HG03175 (cell line): Measurements from ENCODE around the gene DMRT1.

Experiments
- ATAC-seq: cut with Tn5 transposase; IDR thresholded peaks from one replicate; pipeline ENCODE4 v1.9.1; 2021; ENCODE audit warnings: mild to moderate bottlenecking, moderate library complexity; ENCODE audit not compliant: unreplicated experiment

DMRT1 gene

GRCh38 chr9:920927-921326, 79.4 kb downstream of the DMRT1 start:
- ATAC-seq = no peak

- no peak for ATAC-seq
Observed at GRCh38 chr9:922171-922570, 80.7 kb downstream of the DMRT1 start.

- ATAC-seq = no peak
Observed at GRCh38 chr9:922731-923130, 81.2 kb downstream of the DMRT1 start.

GRCh38 chr9:926976-927375, 85.5 kb downstream of the DMRT1 start:
- no peak for ATAC-seq

- ATAC-seq = peak; percentile 74
Observed at GRCh38 chr9:928363-929042, 87.0 kb downstream of the DMRT1 start.

- no peak for ATAC-seq
Observed at GRCh38 chr9:929719-930118, 88.2 kb downstream of the DMRT1 start.

GRCh38 chr9:933356-933755, 91.9 kb downstream of the DMRT1 start:
- ATAC-seq = no peak

GRCh38 chr9:935348-935965, 94.0 kb downstream of the DMRT1 start:
- ATAC-seq = no peak

GRCh38 chr9:942805-943580, 101.5 kb downstream of the DMRT1 start:
- no peak for ATAC-seq

GRCh38 chr9:947985-948384, 106.5 kb downstream of the DMRT1 start:
- ATAC-seq = no peak

- ATAC-seq = no peak
Observed at GRCh38 chr9:948497-948896, 107.0 kb downstream of the DMRT1 start.

- no peak for ATAC-seq
Observed at GRCh38 chr9:950139-950538, 108.6 kb downstream of the DMRT1 start.

GRCh38 chr9:952546-952945, 111.0 kb downstream of the DMRT1 start:
- no peak for ATAC-seq

GRCh38 chr9:959105-959504, 117.6 kb downstream of the DMRT1 start:
- no peak for ATAC-seq

GRCh38 chr9:959914-960313, 118.4 kb downstream of the DMRT1 start:
- ATAC-seq = no peak

GRCh38 chr9:962023-962422, 120.5 kb downstream of the DMRT1 start:
- ATAC-seq = no peak

GRCh38 chr9:965497-965896, 124.0 kb downstream of the DMRT1 start:
- ATAC-seq = no peak

GRCh38 chr9:966870-967269, 125.4 kb downstream of the DMRT1 start:
- ATAC-seq = no peak

GRCh38 chr9:967436-967835, 125.9 kb downstream of the DMRT1 start:
- no peak for ATAC-seq

GRCh38 chr9:967903-968641, 126.6 kb downstream of the DMRT1 start:
- no peak for ATAC-seq
